B cell (primary cell): ENCODE measurements around the gene PSMD6. TPM values are rescaled to one million over a fixed set of nuclear protein-coding genes. Genes with fewer than 3 reads are reported as not detected.

Experiments used
- ATAC-seq: fragments of 200-7000 bp; cut with Tn5 transposase; one replicate; pipeline ENCODE4 v1.10.0; 2021; ENCODE audit warnings: low read depth, mild to moderate bottlenecking, moderate number of reproducible peaks, moderate library complexity
- CTCF ChIA-PET: fragments of 350-600 bp; sonication (Branson Sonifier 250); formaldehyde crosslinking; loops from one replicate; lab custom pipeline; 2021; ENCODE audit warnings: antibody characterized with exemption, inconsistent platforms; lab: Charles Lee
- POLR2A ChIA-PET: fragments of 350-600 bp; sonication (Branson Sonifier 250); formaldehyde crosslinking; loops from one replicate; lab custom pipeline; 2021; ENCODE audit warnings: antibody characterized with exemption; lab: Charles Lee
- DNase-seq: peaks from one replicate; pipeline ENCODE4 v3.0.0; 2013
- H2AFZ ChIP-seq: 2 replicates; pipeline ENCODE4 v1.6.1; 2012; ENCODE audit warnings: mild to moderate bottlenecking, low read depth, low read length; ENCODE audit not compliant: insufficient read depth, poor library complexity, severe bottlenecking
- H3K27ac ChIP-seq, 2 donors: 1 replicate in 1 of 2; 2 replicates in 1 of 2; pipeline ENCODE4 v1.5.1; 2012 to 2013; ENCODE audit warnings: low read length in 2 of 2, mild to moderate bottlenecking in 2 of 2, moderate library complexity in 1 of 2
- H3K27me3 ChIP-seq, 4 experiments: fragments of 200-600 bp in 1 of 4; sonication (generic) in 1 of 4; replicated peaks in 1 of 4; 1 replicate in 2 of 4; 2 replicates in 2 of 4; pipeline versions ENCODE4 v1.6.1 to v1.7.0; 2013 to 2016; ENCODE audit warnings: low read length in 3 of 4, mild to moderate bottlenecking in 2 of 4, mixed read lengths in 1 of 4, moderate library complexity in 1 of 4; ENCODE audit not compliant: insufficient read depth in 4 of 4, control insufficient read depth in 3 of 4; ENCODE audit errors: control extremely low read depth in 1 of 4
- H3K36me3 ChIP-seq, 2 experiments: replicated peaks in 1 of 2; 1 replicate in 1 of 2; 2 replicates in 1 of 2; pipeline versions ENCODE4 v1.6.1 to v1.7.1; 2013; ENCODE audit warnings: low read length in 1 of 2; ENCODE audit not compliant: insufficient read depth in 2 of 2, control insufficient read depth in 1 of 2; ENCODE audit errors: control extremely low read depth in 1 of 2, extremely low read depth in 1 of 2
- H3K4me1 ChIP-seq, 2 donors: fragments of 200-600 bp in 1 of 2; sonication (generic) in 1 of 2; 1 replicate in 1 of 2; 2 replicates in 1 of 2; pipeline versions ENCODE4 v1.5.1 to v1.6.1; 2013 to 2017; ENCODE audit warnings: low read length in 2 of 2; ENCODE audit not compliant: control insufficient read depth in 2 of 2, insufficient read depth in 2 of 2
- H3K4me2 ChIP-seq: replicated peaks from 2 replicates; pipeline ENCODE3; 2012; ENCODE audit warnings: mild to moderate bottlenecking, low read depth, low read length; ENCODE audit not compliant: poor library complexity, severe bottlenecking
- H3K4me3 ChIP-seq, 5 experiments: fragments of 200-600 bp in 1 of 5; sonication (generic) in 1 of 5; 1 replicate in 3 of 5; 2 replicates in 2 of 5; pipeline versions ENCODE4 v1.5.1 to v1.7.0; 2011 to 2016; ENCODE audit warnings: low read length in 4 of 5, mild to moderate bottlenecking in 4 of 5, low read depth in 2 of 5, control low read depth in 1 of 5, moderate library complexity in 1 of 5; ENCODE audit not compliant: insufficient read depth in 1 of 5; ENCODE audit errors: control extremely low read depth in 1 of 5, extremely low read depth in 1 of 5
- H3K79me2 ChIP-seq: fragments of 200-600 bp; sonication (generic); one replicate; pipeline ENCODE4 v1.6.0; 2016; ENCODE audit warnings: low read length; ENCODE audit not compliant: control insufficient read depth, insufficient read depth
- H3K9ac ChIP-seq: fragments of 200-600 bp; sonication (generic); 2 replicates; pipeline ENCODE4 v1.6.1; 2017; ENCODE audit warnings: mild to moderate bottlenecking, low read length, moderate library complexity
- H3K9me3 ChIP-seq, 3 donors: one replicate each; pipeline versions ENCODE4 v1.6.1 to v1.7.1; 2013; ENCODE audit warnings: low read length in 2 of 3; ENCODE audit not compliant: control insufficient read depth in 2 of 3, insufficient read depth in 1 of 3; ENCODE audit errors: control extremely low read depth in 1 of 3
- H4K20me1 ChIP-seq: 2 replicates; pipeline ENCODE4 v1.6.0; 2012; ENCODE audit warnings: mild to moderate bottlenecking, low read length; ENCODE audit not compliant: insufficient read depth, control insufficient read depth, poor library complexity, severe bottlenecking
- H3K27ac Mint-ChIP-seq: one replicate; pipeline ENCODE4 v1.8.0; 2021; ENCODE audit warnings: mixed read lengths
- H3K27me3 Mint-ChIP-seq: one replicate; pipeline ENCODE4 v1.8.0; 2021; ENCODE audit warnings: mixed read lengths
- H3K4me1 Mint-ChIP-seq: one replicate; pipeline ENCODE4 v1.8.0; 2021; ENCODE audit warnings: mixed read lengths
- H3K4me3 Mint-ChIP-seq: one replicate; pipeline ENCODE4 v1.8.0; 2021; ENCODE audit warnings: mixed read lengths
- H3K9me3 Mint-ChIP-seq: one replicate; pipeline ENCODE4 v1.8.0; 2022; ENCODE audit warnings: mixed read lengths; ENCODE audit not compliant: insufficient read depth
- CTCF ChIP-seq: fragments of 200-600 bp; IDR thresholded peaks from one replicate; pipeline ENCODE4 v1.8.0; 2022; ENCODE audit warnings: antibody characterized with exemption, mild to moderate bottlenecking
- EZH2 ChIP-seq: IDR thresholded peaks from 2 replicates; pipeline ENCODE4 v1.6.1; 2012; ENCODE audit warnings: borderline replicate concordance, low read depth, mild to moderate bottlenecking, moderate library complexity, low read length; ENCODE audit not compliant: insufficient read depth, poor library complexity, severe bottlenecking
- WGBS: methylation state at CpG from one replicate; pipeline ENCODE4 v1.1.5; 2013; ENCODE audit warnings: missing lambda C conversion rate; ENCODE audit not compliant: insufficient coverage; 5-methylcytosine and 5-hydroxymethylcytosine counted together
- intact Hi-C: fragments of 100-400 bp; cut with micrococcal nuclease; formaldehyde crosslinking; loops from one replicate; pipeline ENCODE4 v1.10.0; 2022
- polyA plus RNA-seq: library from polyadenylated mRNA; depleted of rRNA; stranded (reverse); fragments of >200 nt; gene quantifications from 2 replicates; pipeline ENCODE4 v1.2.3, GENCODE V29; 2012
- total RNA-seq, 2 donors: library from RNA; stranded (reverse); fragments of 120-200 nt in 1 of 2; gene quantifications; 1 replicate in 1 of 2; 2 replicates in 1 of 2; pipeline versions ENCODE4 v1.2.3 to v1.2.4, GENCODE V29; 2013 to 2022

PSMD6 gene
- total and polyA plus RNA-seq, 2 donors (not counting 1 experiment from before 2014, with no cell fraction given) = 34.7 to 63.4 TPM

- no peak overlapping the region for H3K4me2 ChIP-seq
- Mint-ChIP-seq H3K27ac (peak overlapping the region; percentile 13), H3K9me3 (no peaks in the 10 kb centered on the region), H3K4me3 (no peak overlapping the region), H3K27me3 (no peaks in the 10 kb centered on the region), H3K4me1 (peaks cover 26% of the 10 kb centered on the region)
- ATAC-seq = no peak
- TF ChIP-seq EZH2 (no peak), CTCF (no peak)
- no peak overlapping the region for H3K9ac ChIP-seq
- H4K20me1 ChIP-seq = peaks cover 28% of the 10 kb centered on the region
- H3K4me1 ChIP-seq = peaks cover 0 to 8% of the 10 kb centered on the region in 2 donors
- intact Hi-C loops = no loop called here
- H2AFZ ChIP-seq = no peak overlapping the region
- H3K4me3 ChIP-seq = no peak overlapping the region
- DNase-seq = no peak
- CTCF ChIA-PET = interaction anchor here (1.0 kb wide), 1 partner anchor 18 kb away, joined by 4 read pairs; no protein-coding TSS in a partner anchor
- 94% methylated on average over 2 of the region's 2 CpGs for WGBS
- H3K79me2 ChIP-seq = peaks cover 30% of the 10 kb centered on the region
- H3K36me3 ChIP-seq = peaks cover 0 to 51% of the 10 kb centered on the region in 2 experiments
- H3K27ac ChIP-seq = peak overlapping the region in 1 of 2 donors; percentile 36
- H3K9me3 ChIP-seq = no peaks in the 10 kb centered on the region
- POLR2A ChIA-PET = no interaction called here
- H3K27me3 ChIP-seq = no peaks in the 10 kb centered on the region
Measured at GRCh38 chr3:63980019-63980418, 43.3 kb downstream of the PSMD6 start.

GRCh38 chr3:63979093-63979885 lies 44.0 kb downstream of the PSMD6 start:
- ATAC-seq (no peak), DNase-seq (no peak)
- Histone ChIP-seq H4K20me1 (peaks cover 36% of the 10 kb centered on the region), H3K27me3 (no peaks in the 10 kb centered on the region), H3K4me3 (no peak overlapping the region), H3K79me2 (peaks cover 37% of the 10 kb centered on the region), H3K4me2 (peak overlapping the region; percentile 21), H2AFZ (no peak overlapping the region), H3K9ac (no peak overlapping the region), H3K9me3 (no peaks in the 10 kb centered on the region), H3K36me3 (peaks cover 0 to 45% of the 10 kb centered on the region in 2 experiments), H3K4me1 (peaks cover 0 to 8% of the 10 kb centered on the region in 2 donors), H3K27ac (peak overlapping the region in 1 of 2 donors; percentile 36)
- intact Hi-C loops = no loop called here
- no peak for TF ChIP-seq EZH2
- TF ChIP-seq CTCF = no peak
- H3K9me3 Mint-ChIP-seq = no peaks in the 10 kb centered on the region
- H3K27ac Mint-ChIP-seq = no peak overlapping the region
- H3K4me1 Mint-ChIP-seq = peaks cover 26% of the 10 kb centered on the region
- no peaks in the 10 kb centered on the region for H3K27me3 Mint-ChIP-seq
- 73% methylated on average over 4 of the region's 12 CpGs for WGBS
- H3K4me3 Mint-ChIP-seq = no peak overlapping the region
- POLR2A ChIA-PET = no interaction called here
- CTCF ChIA-PET = interaction anchor here (3.3 to 4.5 kb wide), 2 partner anchors 14 to 17 kb away, joined by 16 to 27 read pairs; no protein-coding TSS in a partner anchor
